ENCODE measurements around the gene MRTO4.
"Not testable (repeated sequence)": the region's sequence is repeated elsewhere in the genome, so short reads cannot be mapped to it uniquely, and the experiment has no call there.

The MRTO4 gene

GRCh38 chr1:19251305-19252196 lies at the start of gene MRTO4, which contains the start of gene EMC1:
Gene MRTO4 (plus strand): TSS chr1:19251805. CDS start chr1:19251836, 31 bp downstream.
Gene EMC1 (minus strand): TSS chr1:19251524. CDS start chr1:19251509, 15 bp downstream.
- peak; percentile 86 for DNase-seq

GRCh38 chr1:19202396-19202795 lies 49.2 kb upstream of the MRTO4 start:
- no peak for DNase-seq

- no peak for DNase-seq
Measured at GRCh38 chr1:19203440-19203839, 48.2 kb upstream of the MRTO4 start.

GRCh38 chr1:19204446-19205266 lies 46.9 kb upstream of the MRTO4 start:
- DNase-seq = no peak

- no peak for DNase-seq
Measured at GRCh38 chr1:19205403-19205802, 46.2 kb upstream of the MRTO4 start.

- DNase-seq = no peak
Measured at GRCh38 chr1:19205845-19206244, 45.8 kb upstream of the MRTO4 start.

- no peak for DNase-seq
Measured at GRCh38 chr1:19206947-19207346, 44.7 kb upstream of the MRTO4 start.

- no peak for DNase-seq
Measured at GRCh38 chr1:19208710-19209438, 42.7 kb upstream of the MRTO4 start.

GRCh38 chr1:19209439-19209989 lies 42.1 kb upstream of the MRTO4 start:
- peak; percentile 53 for DNase-seq

- DNase-seq = peak; percentile 97
Measured at GRCh38 chr1:19209990-19210771, 41.4 kb upstream of the MRTO4 start, which contains the start of gene UBR4. Gene UBR4 (minus strand): TSS chr1:19210266. CDS start chr1:19210248, 18 bp downstream.

GRCh38 chr1:19210772-19211549 lies 40.6 kb upstream of the MRTO4 start:
- no peak for DNase-seq

GRCh38 chr1:19212167-19212566 lies 39.4 kb upstream of the MRTO4 start:
- DNase-seq = no peak

GRCh38 chr1:19213580-19213979 lies 38.0 kb upstream of the MRTO4 start:
- no peak for DNase-seq

GRCh38 chr1:19216585-19216984 lies 35.0 kb upstream of the MRTO4 start:
- DNase-seq = not testable (repeated sequence)

- no peak for DNase-seq
Measured at GRCh38 chr1:19219451-19219850, 32.2 kb upstream of the MRTO4 start.

- no peak for DNase-seq
Measured at GRCh38 chr1:19220080-19220846, 31.3 kb upstream of the MRTO4 start.

GRCh38 chr1:19220991-19221390 lies 30.6 kb upstream of the MRTO4 start:
- no peak for DNase-seq

- DNase-seq = no peak
Measured at GRCh38 chr1:19222573-19222972, 29.0 kb upstream of the MRTO4 start.

- DNase-seq = no peak
Measured at GRCh38 chr1:19222979-19223824, 28.4 kb upstream of the MRTO4 start.
